ENCODE data around the gene PGA3. TPM values are rescaled to one million over a fixed set of nuclear protein-coding genes. Genes with fewer than 3 reads are reported as not detected.
"Not testable (repeated sequence)": the region's sequence is repeated elsewhere in the genome, so short reads cannot be mapped to it uniquely, and the experiment has no call there.

PGA3 gene
- total RNA-seq, 2 donors from 2014 or later: not detected

DNA sequence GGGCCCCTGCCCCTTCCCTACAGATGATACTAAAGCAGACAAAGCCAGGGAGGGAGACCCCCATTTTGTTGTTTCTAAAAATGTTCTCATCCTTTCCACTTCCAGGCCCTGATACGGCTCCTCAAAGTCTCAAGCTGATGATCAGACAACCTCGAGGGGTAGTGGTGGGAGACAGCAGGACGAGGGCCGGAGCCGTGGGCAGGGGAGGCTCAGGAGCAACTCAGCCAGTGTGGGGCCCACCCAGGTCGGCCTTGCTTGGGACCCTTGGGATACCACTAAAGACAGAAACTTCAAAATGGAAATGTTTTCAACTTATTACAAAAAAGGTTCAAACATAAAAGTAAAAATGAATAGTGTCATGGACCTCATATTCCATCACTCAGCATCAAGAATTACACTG lies 26.9 kb upstream of the PGA3 start:
- DNase-seq (ENCODE audit: low spot score) (no peak), ATAC-seq (no peak)
- no peaks in the 10 kb centered on the region for H3K36me3 Mint-ChIP-seq
- H3K4me1 Mint-ChIP-seq (ENCODE audit: low read depth in 2 of 2): peaks cover 8 to 16% of the 10 kb centered on the region in 2 donors
- peaks cover 19 to 30% of the 10 kb centered on the region in 2 donors for H3K27me3 Mint-ChIP-seq
- peaks cover 5% of the 10 kb centered on the region for H3K9me3 Mint-ChIP-seq
- H3K4me3 Mint-ChIP-seq: no peak overlapping the region
- no peak overlapping the region for H3K27ac Mint-ChIP-seq

GRCh38 chr11:61180205-61180604 lies 23.1 kb upstream of the PGA3 start:
- H3K9me3 Mint-ChIP-seq; H3K4me1 Mint-ChIP-seq (ENCODE audit: low read depth in 2 of 2): not testable (repeated sequence)

GRCh38 chr11:61181489-61181888 lies 21.8 kb upstream of the PGA3 start:
- Mint-ChIP-seq H3K9me3 (no peaks in the 10 kb centered on the region), H3K27me3 (peaks cover 5% of the 10 kb centered on the region in 2 donors), H3K27ac (no peak overlapping the region), H3K36me3 (no peaks in the 10 kb centered on the region), H3K4me1 (ENCODE audit: low read depth in 2 of 2) (no peaks in the 10 kb centered on the region), H3K4me3 (no peak overlapping the region)
- no peak for DNase-seq (ENCODE audit: low spot score)
- no peak for ATAC-seq

More at GRCh38 chr11:61180205-61180604, 23.1 kb upstream of the PGA3 start:
- not testable (repeated sequence) for DNase-seq (ENCODE audit: low spot score); H3K4me3 Mint-ChIP-seq; H3K27ac Mint-ChIP-seq; H3K36me3 Mint-ChIP-seq; ATAC-seq
- H3K27me3 Mint-ChIP-seq: peaks cover 8 to 14% of the 10 kb centered on the region in 2 donors

GRCh38 chr11:61183645-61184044 lies 19.7 kb upstream of the PGA3 start:
- H3K27me3 Mint-ChIP-seq: peaks cover 5% of the 10 kb centered on the region in 2 donors
- ATAC-seq: no peak
- peaks cover 0 to 3% of the 10 kb centered on the region in 2 donors for H3K4me1 Mint-ChIP-seq (ENCODE audit: low read depth in 2 of 2)
- DNase-seq (ENCODE audit: low spot score): no peak
- H3K27ac Mint-ChIP-seq: no peak overlapping the region
- no peak overlapping the region for H3K4me3 Mint-ChIP-seq
- H3K36me3 Mint-ChIP-seq: no peaks in the 10 kb centered on the region
- H3K9me3 Mint-ChIP-seq: no peaks in the 10 kb centered on the region

DNA sequence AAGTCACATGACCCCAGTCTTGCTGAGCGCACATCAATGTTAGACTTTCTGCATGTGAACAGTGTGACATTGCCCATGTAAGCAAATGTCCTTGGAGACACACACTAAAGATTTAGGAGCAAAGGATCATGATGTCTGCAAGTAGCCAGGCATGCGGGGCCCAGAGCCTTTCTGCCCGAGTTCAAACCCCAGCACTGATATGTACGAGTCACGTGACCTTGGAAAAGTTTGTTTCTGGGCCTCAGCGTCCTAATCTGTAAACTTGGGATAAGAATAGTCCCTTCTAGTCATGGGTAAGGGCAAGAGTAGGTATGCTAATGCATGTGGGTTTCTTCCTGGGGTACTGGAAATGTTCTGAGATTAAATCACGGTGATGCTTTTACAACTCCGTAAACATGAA lies 16.8 kb upstream of the PGA3 start:
- peaks cover 0 to 2% of the 10 kb centered on the region in 2 donors for H3K27me3 Mint-ChIP-seq

GRCh38 chr11:61187505-61188130 lies 15.7 kb upstream of the PGA3 start:
- ATAC-seq: peak; percentile 77 to 78

More for the DNA sequence above, 16.8 kb upstream of the PGA3 start:
- H3K9me3 Mint-ChIP-seq: no peaks in the 10 kb centered on the region
- H3K4me3 Mint-ChIP-seq: no peak overlapping the region
- DNase-seq (ENCODE audit: low spot score): peak; percentile 13
- H3K36me3 Mint-ChIP-seq: no peaks in the 10 kb centered on the region
- H3K4me1 Mint-ChIP-seq (ENCODE audit: low read depth in 2 of 2): peaks cover 0 to 3% of the 10 kb centered on the region in 2 donors
- no peak overlapping the region for H3K27ac Mint-ChIP-seq
- no peak for ATAC-seq

GRCh38 chr11:61189933-61190332 lies 13.4 kb upstream of the PGA3 start:
- peaks cover 7 to 10% of the 10 kb centered on the region in 2 donors for H3K27me3 Mint-ChIP-seq
- no peaks in the 10 kb centered on the region for H3K36me3 Mint-ChIP-seq
- no peak overlapping the region for H3K4me3 Mint-ChIP-seq
- peaks cover 0 to 3% of the 10 kb centered on the region in 2 donors for H3K4me1 Mint-ChIP-seq (ENCODE audit: low read depth in 2 of 2)
- H3K9me3 Mint-ChIP-seq: no peaks in the 10 kb centered on the region
- H3K27ac Mint-ChIP-seq: no peak overlapping the region
- peak; percentile 5 for DNase-seq (ENCODE audit: low spot score)
- ATAC-seq: no peak

More at GRCh38 chr11:61187505-61188130, 15.7 kb upstream of the PGA3 start:
- Mint-ChIP-seq H3K36me3 (no peaks in the 10 kb centered on the region), H3K27me3 (peaks cover 3 to 4% of the 10 kb centered on the region in 2 donors), H3K4me1 (ENCODE audit: low read depth in 2 of 2) (peaks cover 0 to 3% of the 10 kb centered on the region in 2 donors), H3K27ac (no peak overlapping the region), H3K4me3 (no peak overlapping the region), H3K9me3 (no peaks in the 10 kb centered on the region)
- DNase-seq (ENCODE audit: low spot score): peak; percentile 79

GRCh38 chr11:61193596-61193995 lies 9.7 kb upstream of the PGA3 start:
- no peak overlapping the region for H3K4me3 Mint-ChIP-seq
- no peaks in the 10 kb centered on the region for H3K9me3 Mint-ChIP-seq
- ATAC-seq (no peak), DNase-seq (ENCODE audit: low spot score) (peak; percentile 45)
- no peak overlapping the region for H3K27ac Mint-ChIP-seq
- H3K36me3 Mint-ChIP-seq: no peaks in the 10 kb centered on the region
- H3K4me1 Mint-ChIP-seq (ENCODE audit: low read depth in 2 of 2): no peaks in the 10 kb centered on the region
- peaks cover 15 to 20% of the 10 kb centered on the region in 2 donors for H3K27me3 Mint-ChIP-seq

GRCh38 chr11:61194169-61194671 lies 9.1 kb upstream of the PGA3 start:
- Mint-ChIP-seq H3K27ac (no peak overlapping the region), H3K27me3 (peaks cover 15 to 20% of the 10 kb centered on the region in 2 donors), H3K36me3 (no peaks in the 10 kb centered on the region), H3K4me3 (no peak overlapping the region), H3K9me3 (no peaks in the 10 kb centered on the region), H3K4me1 (ENCODE audit: low read depth in 2 of 2) (no peaks in the 10 kb centered on the region)
- DNase-seq (ENCODE audit: low spot score) (peak; percentile 51), ATAC-seq (peak in 1 of 2 donors; percentile 28)

GRCh38 chr11:61194981-61195695 lies 8.2 kb upstream of the PGA3 start:
- Mint-ChIP-seq H3K4me3 (no peak overlapping the region), H3K36me3 (no peaks in the 10 kb centered on the region), H3K27me3 (peaks cover 18 to 24% of the 10 kb centered on the region in 2 donors), H3K4me1 (ENCODE audit: low read depth in 2 of 2) (no peaks in the 10 kb centered on the region), H3K27ac (no peak overlapping the region), H3K9me3 (no peaks in the 10 kb centered on the region)
- peak in 1 of 2 donors; percentile 29 for ATAC-seq
- peak; percentile 35 for DNase-seq (ENCODE audit: low spot score)

GRCh38 chr11:61195719-61196118 lies 7.6 kb upstream of the PGA3 start:
- no peaks in the 10 kb centered on the region for H3K36me3 Mint-ChIP-seq

GRCh38 chr11:61198361-61198760 lies 5.0 kb upstream of the PGA3 start:
- no peaks in the 10 kb centered on the region for H3K36me3 Mint-ChIP-seq
- no peak for ATAC-seq
- H3K4me1 Mint-ChIP-seq (ENCODE audit: low read depth in 2 of 2): no peaks in the 10 kb centered on the region
- no peaks in the 10 kb centered on the region for H3K9me3 Mint-ChIP-seq
- DNase-seq (ENCODE audit: low spot score): no peak
- H3K4me3 Mint-ChIP-seq: no peak overlapping the region
- no peak overlapping the region for H3K27ac Mint-ChIP-seq
- H3K27me3 Mint-ChIP-seq: peaks cover 31 to 33% of the 10 kb centered on the region in 2 donors

More at GRCh38 chr11:61195719-61196118, 7.6 kb upstream of the PGA3 start:
- Mint-ChIP-seq H3K4me1 (ENCODE audit: low read depth in 2 of 2) (no peaks in the 10 kb centered on the region), H3K9me3 (no peaks in the 10 kb centered on the region), H3K27me3 (peaks cover 24 to 27% of the 10 kb centered on the region in 2 donors), H3K27ac (no peak overlapping the region), H3K4me3 (no peak overlapping the region)
- ATAC-seq: peak in 1 of 2 donors; percentile 28
- DNase-seq (ENCODE audit: low spot score): peak; percentile 40

DNA sequence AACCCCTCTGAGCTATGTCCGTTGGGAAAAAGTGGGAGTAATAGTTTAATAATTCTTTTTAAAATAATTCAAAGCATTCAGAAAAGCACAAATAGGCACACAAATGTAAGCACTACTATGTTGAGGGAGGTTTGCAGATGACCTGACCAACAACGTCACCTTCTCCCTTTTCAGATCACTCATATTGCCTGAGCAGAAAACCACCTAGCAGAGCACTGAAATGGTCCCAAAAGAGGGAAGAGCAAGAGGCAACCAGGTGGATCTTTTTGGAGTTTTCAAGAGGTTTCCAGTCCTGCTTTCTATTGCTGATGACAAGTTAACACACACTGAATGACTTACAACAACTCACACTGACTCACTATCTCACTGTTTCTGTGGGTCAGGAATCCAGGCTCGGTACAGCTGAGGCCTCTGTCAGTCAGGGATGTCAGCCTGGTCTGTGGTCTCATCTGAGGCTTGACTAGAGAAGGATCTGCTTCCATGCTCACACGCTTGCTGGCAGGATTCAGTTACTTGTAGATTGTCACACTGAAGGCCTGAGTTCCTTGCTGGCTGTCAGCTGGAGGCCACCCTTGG lies 4.3 kb upstream of the PGA3 start:
- H3K4me1 Mint-ChIP-seq (ENCODE audit: low read depth in 2 of 2): no peaks in the 10 kb centered on the region
- ATAC-seq (no peak), DNase-seq (ENCODE audit: low spot score) (no peak)
- peaks cover 29 to 33% of the 10 kb centered on the region in 2 donors for H3K27me3 Mint-ChIP-seq
- no peak overlapping the region for H3K27ac Mint-ChIP-seq
- H3K9me3 Mint-ChIP-seq: no peaks in the 10 kb centered on the region
- H3K36me3 Mint-ChIP-seq: no peaks in the 10 kb centered on the region
- no peak overlapping the region for H3K4me3 Mint-ChIP-seq

DNA sequence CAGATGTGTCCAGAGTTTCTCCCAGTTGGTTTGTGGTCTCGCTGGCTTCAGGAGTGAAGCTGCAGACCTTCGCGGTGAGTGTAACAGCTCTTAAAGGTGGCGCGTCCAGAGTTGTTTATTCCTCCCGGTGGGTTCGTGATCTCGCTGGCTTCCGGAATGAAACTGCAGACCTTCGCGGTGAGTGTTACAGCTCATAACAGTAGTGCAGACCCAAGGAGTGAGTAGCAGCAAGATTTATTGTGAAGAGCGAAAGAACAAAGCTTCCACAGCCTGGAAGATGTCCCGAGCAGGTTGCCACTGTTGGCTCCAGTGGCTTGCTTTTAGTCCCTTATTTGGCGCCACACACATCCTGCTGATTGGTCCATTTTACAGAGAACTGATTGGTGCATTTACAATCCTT lies 1.8 kb upstream of the PGA3 start:
- no peaks in the 10 kb centered on the region for H3K4me1 Mint-ChIP-seq (ENCODE audit: low read depth in 2 of 2)
- no peak for ATAC-seq
- peaks cover 22 to 34% of the 10 kb centered on the region in 2 donors for H3K27me3 Mint-ChIP-seq
- H3K4me3 Mint-ChIP-seq: no peak overlapping the region
- DNase-seq (ENCODE audit: low spot score): no peak
- H3K27ac Mint-ChIP-seq: no peak overlapping the region
- H3K9me3 Mint-ChIP-seq: no peaks in the 10 kb centered on the region
- no peaks in the 10 kb centered on the region for H3K36me3 Mint-ChIP-seq
